ENCODE data around the gene MMP24. TPM values are rescaled to one million over a fixed set of nuclear protein-coding genes. Genes with fewer than 3 reads are reported as not detected.

Gene MMP24
- total and polyA plus RNA-seq, 2 of the 13 experiments (the other 11 are each of a cell fraction or from before 2014, with no cell fraction given), result 0.29 to 0.35 TPM

- TF ChIP-seq ZNF513 (CRISPR knock-in tag; conservative IDR thresholded peaks at IDR 0.05) (no peak), ZNF24 (IDR thresholded peaks at IDR 0.05) (no peak), HIVEP1 (CRISPR knock-in tag; IDR thresholded peaks at IDR 0.05) (no peak), ZNF251 (CRISPR knock-in tag; IDR thresholded peaks at IDR 0.05) (no peak), ZNF329 (CRISPR knock-in tag; IDR thresholded peaks at IDR 0.05; ENCODE audit: low read depth) (no peak), MTERF4 (CRISPR knock-in tag; IDR thresholded peaks at IDR 0.05) (no peak; the same call in 1 of the 2 replicates), ZNF800 (CRISPR knock-in tag; IDR thresholded peaks at IDR 0.05) (no peak), EED (CRISPR knock-in tag; IDR thresholded peaks at IDR 0.05) (no peak), ZNF253 (CRISPR knock-in tag; IDR thresholded peaks at IDR 0.05; ENCODE audit: borderline replicate concordance) (no peak), HOXA3 (CRISPR knock-in tag; IDR thresholded peaks at IDR 0.05) (peak; percentile 84), KIAA2018 (CRISPR knock-in tag; IDR thresholded peaks at IDR 0.05; ENCODE audit: borderline replicate concordance) (no peak), TERF1 (CRISPR knock-in tag; IDR thresholded peaks at IDR 0.05) (no peak), ZNF451 (CRISPR knock-in tag; IDR thresholded peaks at IDR 0.05) (no peak), ZBTB39 (CRISPR knock-in tag; IDR thresholded peaks at IDR 0.05) (0 out of 2 replicates have a peak, but pooled peaks have one; percentile 16)
These were observed 59.3 kb downstream of the MMP24 start (continued) for GRCh38 chr20:35285806-35286076.

Data from HepG2 (cell line).